SK-MEL-5 (cell line): ENCODE results near the gene TRAT1. TPM values are rescaled to one million over a fixed set of nuclear protein-coding genes. Genes with fewer than 3 reads are reported as not detected.

Source experiments
- total RNA-seq: library from RNA; depleted of rRNA; stranded (reverse); fragments of >200 nt; shearing (Covaris generic); gene quantifications from 2 replicates; pipeline ENCODE4 v1.2.3, GENCODE V29; 2014; rRNA removed

TRAT1 gene
- total RNA-seq, 1 experiment from 2014 or later: not detected

Other genes starting within 250 kb of the TRAT1 start
- 24.0 and 24.9 TPM in 2 replicates for gene CIP2A, start 233.3 kb upstream of the TRAT1 start, total RNA-seq
- gene DZIP3, start 233.1 kb upstream of the TRAT1 start, total RNA-seq: 15.5 and 18.0 TPM in 2 replicates
- not detected in 2 replicates for gene RETNLB, start 65.4 kb upstream of the TRAT1 start, total RNA-seq
- gene GUCA1C, start 131.1 kb downstream of the TRAT1 start, total RNA-seq: not detected in 2 replicates